ENCODE measurements around the gene KCTD12. TPM values are rescaled to one million over a fixed set of nuclear protein-coding genes. Genes with fewer than 3 reads are reported as not detected.
A peak's percentile ranks its signal among the peaks of the same experiment; 100 is the strongest.

The KCTD12 gene
- total RNA-seq, 2 donors from 2014 or later, result 21.5 to 111 TPM

DNA sequence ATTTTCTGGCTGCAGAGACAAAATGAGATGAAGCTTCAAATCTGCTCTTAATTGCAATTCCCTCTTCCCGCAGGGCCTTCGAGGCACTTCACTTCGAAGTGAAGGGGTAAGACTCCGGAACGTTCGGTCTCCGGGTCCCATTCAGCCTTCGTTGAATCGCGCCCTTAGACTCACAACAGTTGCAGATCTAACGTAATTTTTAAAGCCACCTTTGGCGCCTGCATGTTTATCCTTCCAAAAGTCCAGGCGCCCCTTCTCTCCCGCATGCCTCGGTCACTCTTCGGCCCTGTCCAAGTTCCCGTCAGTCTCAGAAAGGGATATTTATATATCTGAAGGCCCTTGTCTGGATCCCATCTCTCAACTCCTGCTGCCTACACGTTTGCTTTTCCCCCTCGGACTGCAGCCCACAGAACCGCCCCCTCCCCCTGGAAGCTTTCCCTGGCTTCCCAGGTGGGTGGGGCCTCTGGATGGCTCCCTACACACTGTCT, 915 bp upstream of the KCTD12 start:
- WGBS, result 8% methylated on average over 20 of the region's 20 CpGs
- intact Hi-C loops (cut with DNase I), result loop anchor here (5.0 kb wide), 1 partner anchor 220 kb away; no protein-coding TSS in a partner anchor
- Histone ChIP-seq H3K27me3 (replicated peaks; ENCODE audit: insufficient read depth) (peaks cover 3% of the 10 kb centered on the region), H3K4me1 (replicated peaks) (no peaks in the 10 kb centered on the region), H3K4me3 (peak overlapping the region; percentile 53 to 54), H3K36me3 (no peaks in the 10 kb centered on the region), H3K9me3 (no peaks in the 10 kb centered on the region), H3K27ac (peak overlapping the region; percentile 69 to 74)
- no peak for DNase-seq (ENCODE audit: low spot score)
- TF ChIP-seq POLR2AphosphoS5 (IDR thresholded peaks at IDR 0.05) (no peak), POLR2A (IDR thresholded peaks at IDR 0.05) (no peak)
- TF ChIP-seq, protein P1, sequence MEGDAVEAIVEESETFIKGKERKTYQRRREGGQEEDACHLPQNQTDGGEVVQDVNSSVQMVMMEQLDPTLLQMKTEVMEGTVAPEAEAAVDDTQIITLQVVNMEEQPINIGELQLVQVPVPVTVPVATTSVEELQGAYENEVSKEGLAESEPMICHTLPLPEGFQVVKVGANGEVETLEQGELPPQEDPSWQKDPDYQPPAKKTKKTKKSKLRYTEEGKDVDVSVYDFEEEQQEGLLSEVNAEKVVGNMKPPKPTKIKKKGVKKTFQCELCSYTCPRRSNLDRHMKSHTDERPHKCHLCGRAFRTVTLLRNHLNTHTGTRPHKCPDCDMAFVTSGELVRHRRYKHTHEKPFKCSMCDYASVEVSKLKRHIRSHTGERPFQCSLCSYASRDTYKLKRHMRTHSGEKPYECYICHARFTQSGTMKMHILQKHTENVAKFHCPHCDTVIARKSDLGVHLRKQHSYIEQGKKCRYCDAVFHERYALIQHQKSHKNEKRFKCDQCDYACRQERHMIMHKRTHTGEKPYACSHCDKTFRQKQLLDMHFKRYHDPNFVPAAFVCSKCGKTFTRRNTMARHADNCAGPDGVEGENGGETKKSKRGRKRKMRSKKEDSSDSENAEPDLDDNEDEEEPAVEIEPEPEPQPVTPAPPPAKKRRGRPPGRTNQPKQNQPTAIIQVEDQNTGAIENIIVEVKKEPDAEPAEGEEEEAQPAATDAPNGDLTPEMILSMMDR (IDR thresholded peaks at IDR 0.05), result no peak

DNA sequence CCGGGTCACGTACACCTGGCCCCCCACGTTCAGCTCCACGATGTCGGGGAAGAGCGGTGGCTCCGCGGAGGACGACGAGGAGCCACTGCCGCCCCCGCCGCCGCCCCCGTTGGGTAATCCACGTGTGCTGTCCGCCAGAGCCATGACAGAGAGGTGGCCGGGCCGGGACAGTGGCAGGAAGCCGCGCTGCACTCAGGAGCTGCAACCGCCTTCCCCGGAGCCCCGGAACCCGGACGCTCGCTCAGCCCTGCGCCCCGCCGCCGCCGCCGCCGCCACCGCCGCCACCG, 257 bp downstream of the KCTD12 start:
- 1% methylated on average over 15 of the region's 37 CpGs for WGBS
- peak overlapping the region; percentile 53 to 54 for H3K4me3 ChIP-seq
- no peaks in the 10 kb centered on the region for H3K36me3 ChIP-seq
- no peak for TF ChIP-seq POLR2AphosphoS5 (IDR thresholded peaks at IDR 0.05)
- TF ChIP-seq, protein P1 (IDR thresholded peaks at IDR 0.05), result no peak
- TF ChIP-seq POLR2A (IDR thresholded peaks at IDR 0.05), result no peak
- no peaks in the 10 kb centered on the region for H3K4me1 ChIP-seq (replicated peaks)
- intact Hi-C loops (cut with DNase I), result loop anchor here (5.0 kb wide), 1 partner anchor 219 kb away; no protein-coding TSS in a partner anchor
- no peaks in the 10 kb centered on the region for H3K9me3 ChIP-seq
- H3K27ac ChIP-seq, result peak overlapping the region; percentile 69 to 74
- no peak for DNase-seq (ENCODE audit: low spot score)
- H3K27me3 ChIP-seq (replicated peaks; ENCODE audit: insufficient read depth), result peaks cover 3% of the 10 kb centered on the region

DNA sequence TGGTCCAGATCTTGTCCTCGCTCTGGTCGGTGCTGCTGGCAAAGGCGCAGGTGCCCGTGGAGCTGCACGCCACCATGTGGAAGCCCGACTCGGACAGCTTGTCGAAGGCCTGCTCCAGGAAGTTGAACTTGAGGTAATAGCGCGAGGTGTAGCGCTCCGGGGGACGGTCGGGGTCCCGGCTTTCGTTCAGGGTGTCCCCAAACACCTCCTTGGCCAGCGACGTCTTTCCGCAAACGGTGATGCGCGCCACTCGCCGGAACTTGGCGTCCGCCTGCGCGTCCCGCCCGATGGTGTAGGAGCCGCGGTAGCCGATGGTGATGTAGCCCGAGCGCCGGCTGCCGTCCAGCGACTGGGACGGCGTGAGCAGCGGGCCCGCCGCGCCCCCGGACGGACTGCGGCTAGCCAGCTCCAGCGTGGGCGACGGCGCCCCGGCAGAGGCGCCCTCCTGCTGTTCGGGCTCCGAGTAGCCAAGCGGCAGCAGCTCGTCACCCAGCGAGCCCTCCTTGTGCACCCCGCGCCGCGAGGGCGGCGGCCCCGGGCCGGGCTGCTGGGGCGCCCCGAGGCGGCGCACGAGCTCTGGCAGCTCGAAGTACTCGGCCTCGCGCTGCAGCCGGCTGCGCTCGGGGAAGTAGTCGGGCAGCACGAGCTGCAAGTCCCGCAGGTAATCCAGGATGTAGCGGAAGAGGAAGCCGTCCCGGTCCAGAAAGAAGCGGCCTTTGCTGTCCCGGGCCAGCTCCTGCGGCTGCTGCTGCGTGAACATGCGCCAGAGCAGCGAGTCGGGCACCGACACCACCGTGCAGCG, 801 bp downstream of the KCTD12 start:
- no peaks in the 10 kb centered on the region for H3K36me3 ChIP-seq
- 0% methylated on average over 20 of the region's 94 CpGs for WGBS
- H3K27me3 ChIP-seq (replicated peaks; ENCODE audit: insufficient read depth), result peaks cover 3% of the 10 kb centered on the region
- no peaks in the 10 kb centered on the region for H3K9me3 ChIP-seq
- H3K4me1 ChIP-seq (replicated peaks), result no peaks in the 10 kb centered on the region
- H3K27ac ChIP-seq, result peak overlapping the region; percentile 69 to 74
- TF ChIP-seq POLR2AphosphoS5 (IDR thresholded peaks at IDR 0.05) (no peak), POLR2A (IDR thresholded peaks at IDR 0.05) (no peak)
- TF ChIP-seq, protein P1 (IDR thresholded peaks at IDR 0.05), result peak in 1 of 4 experiments; percentile 27
- DNase-seq (ENCODE audit: low spot score), result peak; percentile 65
- peak overlapping the region; percentile 53 to 54 for H3K4me3 ChIP-seq
- intact Hi-C loops (cut with DNase I), result loop anchor here (5.0 kb wide), 1 partner anchor 218 kb away; no protein-coding TSS in a partner anchor

DNA sequence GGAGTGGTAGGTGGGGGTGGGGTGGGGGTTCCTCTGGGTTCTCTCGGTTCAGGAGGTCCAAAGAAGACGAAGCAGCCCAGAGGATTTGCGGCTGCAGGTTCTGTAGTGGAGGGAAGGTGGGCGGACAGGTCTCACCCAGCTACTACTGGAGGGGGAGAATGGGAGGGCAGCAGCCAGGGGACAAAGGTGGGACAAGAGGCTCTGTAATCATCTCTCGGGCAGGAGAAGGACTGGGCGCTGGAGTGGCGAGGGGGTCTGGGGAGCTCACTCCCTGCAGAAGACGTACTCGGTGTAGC, 1.4 kb downstream of the KCTD12 start:
- DNase-seq (ENCODE audit: low spot score), result no peak
- Histone ChIP-seq H3K36me3 (no peaks in the 10 kb centered on the region), H3K9me3 (no peaks in the 10 kb centered on the region), H3K27ac (peak overlapping the region; percentile 69 to 74), H3K4me3 (peak overlapping the region; percentile 53 to 54), H3K4me1 (replicated peaks) (no peaks in the 10 kb centered on the region), H3K27me3 (replicated peaks; ENCODE audit: insufficient read depth) (peaks cover 3% of the 10 kb centered on the region)
- intact Hi-C loops (cut with DNase I), result loop anchor here (5.0 kb wide), 1 partner anchor 218 kb away; no protein-coding TSS in a partner anchor
- no peak for TF ChIP-seq POLR2AphosphoS5 (IDR thresholded peaks at IDR 0.05)
- TF ChIP-seq POLR2A (IDR thresholded peaks at IDR 0.05), result no peak
- TF ChIP-seq, protein P1 (IDR thresholded peaks at IDR 0.05), result no peak
- 5% methylated on average over 9 of the region's 9 CpGs for WGBS

All from prostate gland (tissue), 2 donors.